ENCODE measurements around the gene COQ8B. TPM values are rescaled to one million over a fixed set of nuclear protein-coding genes. Genes with fewer than 3 reads are reported as not detected.
"Not testable (repeated sequence)": the region's sequence is repeated elsewhere in the genome, so short reads cannot be mapped to it uniquely, and the experiment has no call there.

The COQ8B gene
- polyA plus RNA-seq, 1 experiment: 35.3 TPM

DNA sequence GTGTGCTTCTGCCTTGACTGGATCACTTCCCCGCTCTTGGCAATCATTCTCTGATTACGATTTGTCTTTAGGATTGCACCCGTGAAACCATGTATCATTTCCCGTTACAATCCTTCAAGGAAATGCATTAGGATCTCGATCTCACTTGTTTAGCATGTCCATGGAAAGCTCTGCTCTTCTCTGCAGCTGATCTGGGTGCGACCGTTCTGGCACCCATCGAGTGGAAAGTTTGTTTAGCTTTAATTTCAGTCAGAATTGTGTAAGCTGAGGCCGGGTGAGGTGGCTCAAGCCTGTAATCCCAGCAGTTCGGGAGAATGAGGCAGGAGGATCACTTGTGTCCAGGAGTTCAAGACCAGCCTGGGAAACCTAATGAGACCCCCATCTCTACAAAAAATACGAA is 57.1 kb downstream of the COQ8B start:
- ChIA-PET POLR2A (no interaction called here), CTCF (interaction anchor here (5.0 kb wide), 1 partner anchor 147 kb away, joined by 49 read pairs; no protein-coding TSS in a partner anchor)
- no peaks in the 10 kb centered on the region for H3K27me3 ChIP-seq (ENCODE audit: control insufficient read depth, insufficient read depth, low read length)
- TF ChIP-seq CTCF (IDR thresholded peaks at IDR 0.05; ENCODE audit: insufficient read depth, low read depth, low read length): no peak
- H3K36me3 ChIP-seq (ENCODE audit: control insufficient read depth, insufficient read depth, low read length): no peaks in the 10 kb centered on the region
- no peak overlapping the region for H3K4me3 ChIP-seq (ENCODE audit: low read depth, low read length)
- no peak for DNase-seq (ENCODE audit: low read depth)

GRCh38 chr19:40659116-40659515 is 57.6 kb downstream of the COQ8B start:
- H3K4me3 ChIP-seq (ENCODE audit: low read depth, low read length): no peak overlapping the region
- TF ChIP-seq CTCF (IDR thresholded peaks at IDR 0.05; ENCODE audit: insufficient read depth, low read depth, low read length): no peak
- no peaks in the 10 kb centered on the region for H3K36me3 ChIP-seq (ENCODE audit: control insufficient read depth, insufficient read depth, low read length)
- no peaks in the 10 kb centered on the region for H3K27me3 ChIP-seq (ENCODE audit: control insufficient read depth, insufficient read depth, low read length)
- ChIA-PET POLR2A (no interaction called here), CTCF (interaction anchor here (5.0 kb wide), 1 partner anchor 148 kb away, joined by 49 read pairs; no protein-coding TSS in a partner anchor)
- no peak for DNase-seq (ENCODE audit: low read depth)

GRCh38 chr19:40658031-40658430 is 58.7 kb downstream of the COQ8B start:
- no peak overlapping the region for H3K4me3 ChIP-seq (ENCODE audit: low read depth, low read length)
- CTCF ChIA-PET: interaction anchor here (0.6 to 2.6 kb wide), 4 partner anchors 24 to 629 kb away, joined by 3 to 7 read pairs (median 4); no protein-coding TSS in a partner anchor
- POLR2A ChIA-PET: no interaction called here

DNA sequence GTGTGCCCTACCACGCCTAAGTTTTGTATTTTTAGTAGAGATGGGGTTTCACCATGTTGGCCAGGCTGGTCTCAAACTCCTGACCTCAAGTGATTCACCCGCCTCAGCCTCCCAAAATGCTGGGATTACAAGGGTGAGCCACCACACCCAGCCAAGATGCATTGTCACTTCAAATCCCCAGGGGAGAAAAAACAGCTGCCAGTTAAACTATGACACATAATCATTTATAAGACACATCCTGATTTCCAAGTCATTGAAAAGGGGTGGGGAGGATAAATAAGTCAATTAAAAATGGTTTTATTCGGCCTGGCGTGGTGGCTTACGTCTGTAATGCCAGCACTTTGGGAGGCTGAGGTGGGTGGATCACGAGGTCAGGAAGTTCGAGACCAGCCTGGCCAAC is 61.0 kb downstream of the COQ8B start:
- H3K4me3 ChIP-seq (ENCODE audit: low read depth, low read length); H3K36me3 ChIP-seq (ENCODE audit: control insufficient read depth, insufficient read depth, low read length); POLR2A ChIA-PET; H3K27me3 ChIP-seq (ENCODE audit: control insufficient read depth, insufficient read depth, low read length); DNase-seq (ENCODE audit: low read depth): not testable (repeated sequence)
- CTCF ChIA-PET: interaction anchor here (1.1 kb wide), 1 partner anchor 21 kb away, joined by 4 read pairs; no protein-coding TSS in a partner anchor

More at GRCh38 chr19:40658031-40658430, 58.7 kb downstream of the COQ8B start:
- no peak for TF ChIP-seq CTCF (IDR thresholded peaks at IDR 0.05; ENCODE audit: insufficient read depth, low read depth, low read length)
- no peaks in the 10 kb centered on the region for H3K36me3 ChIP-seq (ENCODE audit: control insufficient read depth, insufficient read depth, low read length)
- no peak for DNase-seq (ENCODE audit: low read depth)
- no peaks in the 10 kb centered on the region for H3K27me3 ChIP-seq (ENCODE audit: control insufficient read depth, insufficient read depth, low read length)

DNA sequence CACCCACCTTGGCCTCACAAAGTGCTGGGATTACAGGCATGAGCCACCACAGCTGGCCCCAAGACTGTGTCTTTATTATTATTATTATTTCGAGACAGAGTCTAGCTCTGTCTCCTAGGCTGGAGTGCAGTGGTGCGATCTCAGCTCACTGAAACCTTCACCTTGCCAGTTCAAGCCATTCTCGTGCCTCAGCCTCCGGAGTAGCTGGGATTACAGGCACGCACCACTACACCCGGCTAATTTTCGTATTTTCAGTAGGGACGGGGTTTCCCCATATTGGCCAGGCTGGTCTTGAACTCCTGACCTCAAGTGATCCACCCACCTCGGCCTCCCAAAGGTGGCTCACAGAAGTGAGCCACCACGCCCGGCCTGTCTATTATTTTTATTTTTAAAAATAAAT is 64.4 kb downstream of the COQ8B start:
- DNase-seq (ENCODE audit: low read depth); H3K27me3 ChIP-seq (ENCODE audit: control insufficient read depth, insufficient read depth, low read length); POLR2A ChIA-PET; H3K36me3 ChIP-seq (ENCODE audit: control insufficient read depth, insufficient read depth, low read length); H3K4me3 ChIP-seq (ENCODE audit: low read depth, low read length): not testable (repeated sequence)
- CTCF ChIA-PET: interaction anchor here (0.6 to 3.0 kb wide), 5 partner anchors 9 to 155 kb away, joined by 3 to 15 read pairs (median 12); no protein-coding TSS in a partner anchor

DNA sequence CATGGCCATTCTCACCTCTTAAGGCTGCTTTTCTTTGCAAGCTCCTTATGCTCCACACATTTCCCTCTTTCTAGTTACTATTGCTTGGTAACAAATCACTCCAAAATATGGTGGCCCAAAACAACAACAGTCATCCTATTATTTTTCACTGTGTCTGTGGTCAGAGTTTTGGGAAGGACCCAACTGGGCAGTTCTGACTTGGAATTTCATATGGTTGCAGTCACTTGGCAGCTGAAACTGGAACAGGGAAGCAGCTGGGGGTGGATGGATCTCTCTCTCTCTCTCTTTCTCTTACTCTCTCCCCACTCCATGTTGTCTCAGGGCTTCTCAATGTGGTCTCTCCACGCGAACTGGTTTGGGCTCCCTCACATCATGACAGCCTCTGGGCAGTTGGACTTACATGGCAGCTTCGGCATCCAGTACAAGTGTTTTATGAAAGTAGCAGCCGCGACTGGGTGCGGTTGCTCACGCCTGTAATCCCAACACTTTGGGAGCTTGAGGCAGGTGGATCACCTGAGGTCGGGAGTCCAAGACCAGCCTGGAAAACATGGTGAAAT is 65.9 kb downstream of the COQ8B start:
- no peak for TF ChIP-seq CTCF (IDR thresholded peaks at IDR 0.05; ENCODE audit: insufficient read depth, low read depth, low read length)
- CTCF ChIA-PET: interaction anchor here (0.6 to 3.0 kb wide), 9 partner anchors 11 to 511 kb away, joined by 3 to 15 read pairs (median 7); no protein-coding TSS in a partner anchor

DNA sequence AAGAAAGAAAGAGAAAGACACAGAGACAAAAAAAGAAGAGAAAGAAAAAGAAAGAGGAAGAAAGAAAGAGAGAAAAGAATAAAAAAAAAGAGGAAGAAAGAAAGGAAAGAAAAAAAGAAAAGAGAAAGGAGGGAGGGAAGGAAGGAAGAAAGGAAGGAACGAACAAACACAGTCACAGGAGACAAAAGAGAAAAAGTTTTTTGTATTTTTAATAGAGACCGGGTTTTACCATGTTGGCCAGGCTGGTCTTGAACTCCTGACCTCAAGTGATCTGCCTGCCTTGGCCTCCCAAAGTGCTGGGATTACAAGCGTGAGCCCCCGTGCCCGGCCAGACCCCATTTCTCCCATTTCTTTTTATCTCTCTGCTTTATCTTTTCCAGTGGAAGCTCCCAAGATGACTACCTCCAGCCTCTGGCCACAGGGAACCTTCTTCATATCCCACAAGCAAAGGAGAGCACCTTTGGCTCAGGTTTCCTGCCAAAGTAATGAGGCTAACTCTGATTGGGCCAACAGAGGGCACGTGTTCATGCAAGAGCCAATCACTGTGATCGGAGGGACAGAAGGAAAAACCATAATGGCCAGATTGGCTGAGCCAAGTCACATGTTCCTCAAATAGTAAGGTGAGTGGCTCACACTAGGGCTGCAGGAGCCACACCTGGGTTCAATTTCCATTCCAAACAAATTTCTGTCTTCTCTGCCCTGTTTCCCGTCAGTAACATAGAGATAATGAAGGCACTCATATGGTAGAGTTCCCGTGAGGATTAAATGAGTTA is 66.6 kb downstream of the COQ8B start:
- CTCF ChIA-PET: interaction anchor here (0.6 to 3.0 kb wide), 6 partner anchors 11 to 510 kb away, joined by 3 to 15 read pairs (median 10); no protein-coding TSS in a partner anchor
- H3K4me3 ChIP-seq (ENCODE audit: low read depth, low read length); H3K27me3 ChIP-seq (ENCODE audit: control insufficient read depth, insufficient read depth, low read length); DNase-seq (ENCODE audit: low read depth); H3K36me3 ChIP-seq (ENCODE audit: control insufficient read depth, insufficient read depth, low read length); POLR2A ChIA-PET: not testable (repeated sequence)

More for the DNA sequence above, 65.9 kb downstream of the COQ8B start:
- no peak overlapping the region for H3K4me3 ChIP-seq (ENCODE audit: low read depth, low read length)
- no peaks in the 10 kb centered on the region for H3K36me3 ChIP-seq (ENCODE audit: control insufficient read depth, insufficient read depth, low read length)
- H3K27me3 ChIP-seq (ENCODE audit: control insufficient read depth, insufficient read depth, low read length): no peaks in the 10 kb centered on the region
- DNase-seq (ENCODE audit: low read depth): peak; percentile 90
- POLR2A ChIA-PET: no interaction called here

All from BJ (cell line).